ENCODE measurements around the gene TTLL12.
"Not testable (repeated sequence)": the region's sequence is repeated elsewhere in the genome, so short reads cannot be mapped to it uniquely, and the experiment has no call there.

Gene TTLL12

GRCh38 chr22:43148581-43148980 is 38.4 kb downstream of the TTLL12 start:
- Histone ChIP-seq H3K4me1 (no peaks in the 10 kb centered on the region; the same call in 1 of the 2 replicates), H3K36me3 (no peaks in the 10 kb centered on the region), H3K4me3 (ENCODE audit: low read depth, low read length) (no peak overlapping the region), H3K27me3 (no peaks in the 10 kb centered on the region; the same call in 1 of the 2 replicates), H3K9me3 (no peaks in the 10 kb centered on the region)
- DNase-seq: no peak
- TF ChIP-seq CTCF (IDR thresholded peaks at IDR 0.05; ENCODE audit: low read depth, low read length): no peak

DNA sequence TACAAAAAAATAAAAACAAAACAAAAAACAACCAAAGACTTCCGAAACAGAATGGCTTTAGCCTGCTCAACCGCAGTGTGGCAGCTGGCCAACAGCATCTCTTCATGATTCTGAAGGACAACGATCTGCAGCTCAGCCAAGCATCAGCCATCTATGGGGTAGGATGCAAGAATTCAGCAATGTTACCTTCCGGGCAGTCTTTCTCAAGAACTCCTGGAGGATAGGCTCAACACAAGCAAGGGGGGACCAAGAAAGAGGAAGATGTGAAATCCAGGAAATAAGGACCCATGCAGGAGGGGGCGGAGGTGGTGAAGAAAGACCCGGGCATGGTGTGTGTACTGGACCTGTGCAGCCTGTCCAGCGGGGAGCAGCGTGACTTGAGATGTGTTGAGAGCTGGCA is 39.1 kb downstream of the TTLL12 start:
- no peaks in the 10 kb centered on the region for H3K36me3 ChIP-seq
- no peak for TF ChIP-seq CTCF (IDR thresholded peaks at IDR 0.05; ENCODE audit: low read depth, low read length)
- no peaks in the 10 kb centered on the region; the same call in 1 of the 2 replicates for H3K4me1 ChIP-seq
- no peaks in the 10 kb centered on the region; the same call in 1 of the 2 replicates for H3K27me3 ChIP-seq
- DNase-seq: no peak
- H3K9me3 ChIP-seq: no peaks in the 10 kb centered on the region
- H3K4me3 ChIP-seq (ENCODE audit: low read depth, low read length): no peak overlapping the region

DNA sequence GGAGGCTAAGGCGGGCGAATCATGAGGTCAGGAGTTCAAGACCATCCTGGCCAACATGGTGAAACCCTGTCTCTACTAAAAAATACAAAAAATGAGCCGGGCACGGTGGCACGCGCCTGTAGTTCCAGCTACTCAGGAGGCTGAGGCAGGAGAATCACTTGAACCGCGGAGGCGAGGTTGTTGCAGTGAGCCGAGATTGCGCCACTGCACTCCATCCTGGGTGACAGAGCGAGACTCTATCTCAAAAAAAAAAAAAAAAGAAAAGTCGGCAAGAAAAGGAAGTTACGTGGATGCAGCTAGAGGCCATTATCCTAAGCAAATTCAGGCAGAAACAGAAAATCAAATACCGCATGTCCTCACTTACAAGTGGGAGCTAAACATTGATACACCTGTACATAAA is 40.6 kb downstream of the TTLL12 start:
- DNase-seq; H3K9me3 ChIP-seq; H3K27me3 ChIP-seq; H3K4me3 ChIP-seq (ENCODE audit: low read depth, low read length); H3K36me3 ChIP-seq; H3K4me1 ChIP-seq: not testable (repeated sequence)

GRCh38 chr22:43145371-43145770 is 41.6 kb downstream of the TTLL12 start:
- not testable (repeated sequence) for H3K4me3 ChIP-seq (ENCODE audit: low read depth, low read length); H3K9me3 ChIP-seq; H3K36me3 ChIP-seq; DNase-seq; H3K27me3 ChIP-seq; H3K4me1 ChIP-seq

- no peak for TF ChIP-seq CTCF (IDR thresholded peaks at IDR 0.05; ENCODE audit: low read depth, low read length)
- Histone ChIP-seq H3K4me3 (ENCODE audit: low read depth, low read length) (no peak overlapping the region), H3K4me1 (no peaks in the 10 kb centered on the region), H3K27me3 (no peaks in the 10 kb centered on the region), H3K9me3 (no peaks in the 10 kb centered on the region), H3K36me3 (peaks cover 13% of the 10 kb centered on the region)
- DNase-seq: no peak
Observed at GRCh38 chr22:43144949-43145348, 42.0 kb downstream of the TTLL12 start.

- peak; percentile 90 for DNase-seq
- no peaks in the 10 kb centered on the region for H3K27me3 ChIP-seq
- TF ChIP-seq CTCF (IDR thresholded peaks at IDR 0.05; ENCODE audit: low read depth, low read length): no peak
- peaks cover 26% of the 10 kb centered on the region for H3K36me3 ChIP-seq
- peak within 1 kb of the TSS; percentile 90 for H3K4me3 ChIP-seq (ENCODE audit: low read depth, low read length)
- no peaks in the 10 kb centered on the region for H3K9me3 ChIP-seq
- H3K4me1 ChIP-seq: no peaks in the 10 kb centered on the region
Observed at GRCh38 chr22:43142880-43143562, 43.9 kb downstream of the TTLL12 start, which contains the start of gene MCAT. MCAT (minus strand) TSS chr22:43143398; CDS start chr22:43143348, 50 bp downstream.

GRCh38 chr22:43136801-43137200 is 50.1 kb downstream of the TTLL12 start:
- H3K4me3 ChIP-seq (ENCODE audit: low read depth, low read length): no peak overlapping the region
- no peak for DNase-seq
- H3K9me3 ChIP-seq: no peaks in the 10 kb centered on the region
- no peaks in the 10 kb centered on the region for H3K27me3 ChIP-seq
- no peak for TF ChIP-seq CTCF (IDR thresholded peaks at IDR 0.05; ENCODE audit: low read depth, low read length)
- H3K36me3 ChIP-seq: peaks cover 80% of the 10 kb centered on the region
- H3K4me1 ChIP-seq: no peaks in the 10 kb centered on the region

All from BE2C (cell line).